Hematopoietic multipotent progenitor cell treated with erythropoietin and hydrocortisone succinate and interleukin-3 and kit ligand, for 17 days (in vitro differentiated cells): ENCODE results near the gene LIG1.
"Not testable (repeated sequence)": the region's sequence is repeated elsewhere in the genome, so short reads cannot be mapped to it uniquely, and the experiment has no call there.

ENCODE experiments used
- DNase-seq: peaks from one replicate; pipeline ENCODE4 v3.0.0-alpha.2; 2015; ENCODE audit warnings: low spot score

The LIG1 gene

GRCh38 chr19:48121066-48121465 lies 49.1 kb downstream of the LIG1 start:
- DNase-seq, result no peak

GRCh38 chr19:48120505-48120904 lies 49.6 kb downstream of the LIG1 start:
- no peak for DNase-seq

GRCh38 chr19:48118131-48118517 lies 52.0 kb downstream of the LIG1 start:
- no peak for DNase-seq

DNA sequence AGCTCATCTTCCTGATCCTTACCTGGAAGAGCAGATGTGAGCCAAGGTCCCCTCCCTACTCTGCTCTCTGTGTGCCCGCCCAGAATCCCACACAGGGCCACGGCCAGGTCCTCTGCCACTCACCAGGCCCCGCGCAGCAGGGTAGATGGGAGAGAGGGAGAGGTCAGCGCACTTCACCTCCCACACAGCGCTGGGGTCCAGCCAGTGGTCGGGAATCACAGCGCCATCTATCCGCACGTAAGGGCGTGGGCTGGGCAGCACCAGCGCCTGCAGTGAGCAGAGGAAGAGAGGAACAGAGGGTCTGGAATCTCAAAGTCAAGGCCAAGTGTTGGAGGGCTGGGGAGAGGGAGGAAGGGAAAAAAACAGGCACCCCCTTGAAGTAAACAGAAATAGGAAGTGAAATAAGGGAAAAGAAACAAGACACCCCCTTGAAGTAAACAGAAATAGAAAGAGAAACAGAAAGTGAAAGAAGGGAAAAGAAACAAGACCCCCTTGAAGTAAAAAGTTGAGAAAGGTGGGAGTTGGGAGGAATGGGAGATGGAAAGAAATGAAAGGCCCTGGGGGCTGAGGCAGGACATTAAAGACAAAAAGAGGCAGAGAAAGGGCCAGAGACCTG lies 52.5 kb downstream of the LIG1 start:
- DNase-seq, result no peak

GRCh38 chr19:48113190-48113917 lies 56.8 kb downstream of the LIG1 start:
- no peak for DNase-seq

DNA sequence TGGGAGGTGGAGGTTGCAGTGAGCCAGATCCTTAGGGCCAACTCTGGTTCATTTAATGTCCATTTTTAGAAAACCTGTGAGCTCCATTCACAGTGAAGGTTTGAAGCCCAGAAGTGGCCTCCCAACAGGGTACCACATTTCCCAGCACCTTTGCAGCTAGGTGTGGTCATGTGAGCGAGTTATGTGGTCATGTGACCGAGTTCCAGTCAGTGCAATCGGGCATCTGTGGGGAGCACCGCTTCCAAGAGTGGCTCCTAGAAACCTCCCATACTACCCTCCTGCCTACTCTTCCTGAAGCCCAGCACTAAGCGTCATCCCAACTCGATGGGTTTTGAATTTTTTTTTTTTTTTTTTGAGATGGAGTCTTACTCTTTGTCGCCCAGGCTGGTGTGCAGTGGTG lies 58.9 kb downstream of the LIG1 start:
- no peak for DNase-seq

GRCh38 chr19:48110350-48110966 lies 59.7 kb downstream of the LIG1 start, which contains the start of gene PLA2G4C:
Gene PLA2G4C (minus strand): TSS chr19:48110817. CDS start chr19:48106529, 4,288 bp downstream.
- DNase-seq, result peak; percentile 86

GRCh38 chr19:48108997-48109782 lies 61.0 kb downstream of the LIG1 start:
- no peak for DNase-seq

GRCh38 chr19:48103922-48104321 lies 66.2 kb downstream of the LIG1 start:
- DNase-seq, result no peak

- DNase-seq, result peak; percentile 62
These were observed 67.0 kb downstream of the LIG1 start for GRCh38 chr19:48102870-48103751.

DNA sequence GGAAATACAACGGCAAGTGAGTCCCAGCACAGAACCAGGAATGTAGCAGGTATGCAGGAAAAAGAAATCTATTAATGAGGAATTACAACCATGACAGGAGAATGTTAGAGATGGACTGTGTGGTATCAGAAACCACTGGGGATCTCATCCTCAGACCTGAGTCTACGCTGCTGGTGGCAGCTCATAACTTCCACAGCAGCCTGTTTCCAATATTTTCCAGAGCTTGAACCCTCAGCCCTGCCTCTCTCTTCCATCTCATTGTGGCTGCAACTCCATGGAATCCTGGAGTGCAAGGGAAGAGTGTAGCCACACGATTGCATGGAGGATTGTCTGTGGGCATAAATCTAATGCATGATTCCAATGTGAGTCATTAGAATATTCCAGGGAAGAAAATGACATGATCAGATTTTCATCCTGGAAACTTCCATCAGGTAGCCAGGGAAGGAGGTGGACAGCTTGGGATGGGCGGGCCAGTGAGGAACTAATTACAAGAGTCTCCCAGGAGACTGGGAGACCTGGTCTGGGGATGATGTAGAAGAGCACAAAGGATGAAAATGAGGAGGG lies 74.5 kb downstream of the LIG1 start:
- no peak for DNase-seq

DNA sequence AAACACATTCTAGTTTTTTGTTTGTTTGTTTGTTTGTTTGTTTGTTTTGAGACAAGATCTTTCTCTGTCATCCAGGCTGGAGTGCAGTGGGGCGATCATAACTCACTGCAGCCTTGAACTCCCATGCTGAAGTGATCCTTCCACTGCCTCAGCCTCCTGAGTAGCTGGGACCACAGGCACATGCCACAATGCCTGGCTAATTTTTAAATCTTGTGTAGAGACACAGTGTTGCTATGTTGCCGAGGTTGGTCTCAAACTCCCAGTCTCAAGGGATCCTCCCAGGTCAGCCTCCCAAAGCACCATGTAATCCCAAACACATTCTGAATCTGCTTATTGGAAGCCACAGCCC lies 75.3 kb downstream of the LIG1 start:
- no peak for DNase-seq

GRCh38 chr19:48094129-48094854 lies 75.9 kb downstream of the LIG1 start:
- no peak for DNase-seq

- not testable (repeated sequence) for DNase-seq
These were observed 78.9 kb downstream of the LIG1 start for GRCh38 chr19:48091111-48091718.

DNA sequence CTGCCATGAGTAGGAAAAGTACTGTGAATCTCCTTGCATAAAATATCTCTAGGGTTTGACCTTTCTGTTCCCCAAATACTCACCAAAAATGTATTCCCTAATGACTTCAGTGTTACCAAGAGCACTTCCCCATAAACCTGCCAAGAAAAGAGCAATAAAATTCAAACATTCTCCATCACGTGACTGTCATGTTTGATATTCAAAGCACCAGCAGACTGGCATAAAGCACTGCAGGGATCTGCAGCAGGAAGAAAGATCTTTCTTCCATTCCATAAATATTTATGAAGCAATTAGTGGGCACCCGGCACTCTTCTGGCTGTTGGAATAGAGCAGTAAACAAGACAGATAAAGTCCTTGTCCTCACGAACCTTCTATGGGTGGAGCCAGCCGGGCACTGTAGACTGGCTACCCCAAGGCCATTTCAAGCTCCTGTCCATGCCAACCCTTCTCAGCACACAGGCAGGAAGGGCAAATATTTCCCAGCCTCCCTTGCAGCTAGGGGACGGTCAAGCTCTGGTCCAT lies 79.8 kb downstream of the LIG1 start:
- DNase-seq, result no peak

DNA sequence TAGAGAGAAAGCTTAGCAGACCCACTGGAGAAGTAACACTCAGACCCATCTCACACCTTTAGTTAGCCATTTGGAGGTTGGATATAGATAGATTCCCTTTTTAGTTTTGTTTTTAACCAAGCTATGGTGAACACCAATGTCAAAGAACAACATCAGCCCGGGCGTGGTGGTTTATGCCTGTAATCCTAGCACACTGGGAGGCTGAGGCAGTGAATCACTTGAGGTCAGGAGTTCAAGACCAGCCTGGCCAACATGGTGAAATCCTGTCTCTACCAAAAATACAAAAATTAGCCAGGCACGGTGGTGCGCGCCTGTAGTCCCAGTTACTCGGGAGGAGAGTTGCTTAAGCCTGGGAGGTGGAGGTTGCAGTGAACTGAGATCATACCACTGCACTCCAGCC lies 81.2 kb downstream of the LIG1 start:
- not testable (repeated sequence) for DNase-seq

DNA sequence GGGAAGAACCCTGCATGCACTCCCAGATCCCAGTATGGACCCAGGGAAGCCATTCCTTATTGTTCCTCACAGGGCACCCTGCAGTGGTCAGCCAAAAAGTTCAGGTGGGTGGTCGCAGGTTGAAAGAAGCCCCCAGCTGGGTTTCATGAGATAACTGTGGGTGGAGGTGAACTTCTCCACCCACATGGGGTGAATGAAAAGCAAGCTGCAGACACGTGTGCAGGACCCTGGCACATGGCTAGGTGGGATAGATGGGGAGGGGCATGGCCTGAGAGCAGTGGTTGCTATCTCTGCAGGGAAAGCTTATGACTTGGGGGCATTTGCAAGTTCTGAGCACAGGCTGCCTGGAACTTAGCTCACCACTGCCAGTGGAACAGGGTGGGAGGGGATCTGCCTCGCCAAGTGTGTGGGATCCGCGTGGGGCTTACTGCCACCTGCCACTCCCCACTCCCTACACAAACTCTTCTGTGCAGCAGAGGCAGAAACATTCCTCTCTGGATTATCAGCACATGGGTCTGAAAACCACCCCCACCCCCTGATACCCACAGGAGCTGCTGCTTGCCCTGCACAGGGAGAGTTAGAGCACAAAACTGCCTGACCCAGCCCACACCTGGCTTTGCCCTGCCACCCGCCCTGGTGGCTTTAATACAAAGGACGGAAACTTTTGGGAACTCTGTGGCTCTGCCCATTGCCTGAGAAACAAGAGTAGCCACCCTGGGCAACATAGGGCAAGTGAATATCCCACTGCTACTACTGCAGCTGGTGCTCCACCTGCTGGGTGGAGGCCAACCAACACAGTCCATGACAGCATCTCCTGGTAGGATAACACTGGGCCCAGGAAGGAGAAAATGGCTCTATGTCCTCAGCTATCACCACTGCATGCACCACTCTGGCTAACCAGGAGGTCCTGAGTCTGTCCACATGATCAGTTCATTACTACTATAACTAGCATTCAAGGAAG lies 84.0 kb downstream of the LIG1 start:
- DNase-seq, result no peak

DNA sequence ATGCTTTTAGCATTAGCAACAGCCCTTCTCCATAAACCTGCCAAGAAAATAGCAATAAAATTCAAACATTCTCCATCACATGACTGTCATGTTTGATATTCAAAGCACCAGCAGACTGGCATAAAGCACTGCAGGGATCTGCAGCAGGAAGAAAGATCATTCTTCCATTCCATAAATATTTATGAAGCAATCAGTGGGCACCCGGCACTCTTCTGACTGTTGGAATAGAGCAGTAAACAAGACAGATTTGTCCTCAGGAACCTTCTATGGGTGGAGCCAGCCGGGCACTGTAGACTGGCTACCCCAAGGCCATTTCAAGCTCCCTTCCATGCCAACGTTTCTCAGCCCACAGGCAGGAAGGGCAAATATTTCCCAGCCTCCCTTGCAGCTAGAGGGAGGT lies 85.1 kb downstream of the LIG1 start:
- no peak for DNase-seq

DNA sequence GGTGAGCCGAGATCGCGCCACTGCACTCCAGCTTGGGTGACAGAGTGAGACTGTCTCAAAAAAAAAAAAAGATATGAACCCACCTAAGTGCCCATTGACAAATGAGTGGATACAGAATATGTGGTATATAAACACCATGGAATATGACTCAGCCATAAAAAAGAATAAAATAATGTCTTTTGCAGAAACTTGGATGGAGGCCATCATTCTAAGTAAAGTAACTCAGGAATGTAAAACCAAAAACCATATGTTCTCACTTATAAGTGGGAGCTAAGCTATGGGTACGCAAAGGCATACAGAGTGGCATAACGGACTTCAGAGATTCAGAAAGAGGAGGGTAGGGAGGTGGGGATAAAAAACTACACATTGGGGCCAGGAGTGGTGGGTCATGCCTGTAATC lies 89.0 kb downstream of the LIG1 start:
- no peak for DNase-seq
